NCI-H345 (cell line): ENCODE measurements around the gene DNAI4.
"Not testable (repeated sequence)": the region's sequence is repeated elsewhere in the genome, so short reads cannot be mapped to it uniquely, and the experiment has no call there.

Experiments
- DNase-seq: peaks from one replicate; lab custom pipeline; 2025; lab: John Stamatoyannopoulos, UW

Gene DNAI4

DNA sequence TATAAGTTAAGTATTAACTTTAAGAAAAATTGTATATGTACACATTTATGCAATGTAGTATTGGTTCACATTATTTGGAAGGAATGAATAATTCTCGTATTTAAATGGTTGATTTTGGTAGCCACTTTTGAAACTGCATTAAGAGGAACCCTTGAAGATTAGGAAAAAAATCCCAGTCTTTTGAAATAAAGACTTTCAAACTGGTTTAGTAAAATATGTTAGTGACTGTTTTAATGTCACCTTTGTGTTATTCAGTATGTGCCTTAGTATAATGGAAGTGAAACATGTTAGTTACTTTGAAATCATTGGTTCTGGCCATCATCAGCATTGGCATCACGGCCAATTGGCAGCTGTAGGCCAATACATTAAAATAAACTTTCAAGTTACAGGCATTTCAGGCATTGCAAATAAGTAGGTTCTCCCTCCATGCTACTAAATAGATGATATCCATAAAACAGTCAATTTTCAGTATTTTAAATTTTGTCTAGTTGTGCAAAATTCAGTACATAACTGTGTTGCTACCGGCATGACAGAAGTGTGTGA, 4.6 kb upstream of the DNAI4 start:
- no peak for DNase-seq

DNA sequence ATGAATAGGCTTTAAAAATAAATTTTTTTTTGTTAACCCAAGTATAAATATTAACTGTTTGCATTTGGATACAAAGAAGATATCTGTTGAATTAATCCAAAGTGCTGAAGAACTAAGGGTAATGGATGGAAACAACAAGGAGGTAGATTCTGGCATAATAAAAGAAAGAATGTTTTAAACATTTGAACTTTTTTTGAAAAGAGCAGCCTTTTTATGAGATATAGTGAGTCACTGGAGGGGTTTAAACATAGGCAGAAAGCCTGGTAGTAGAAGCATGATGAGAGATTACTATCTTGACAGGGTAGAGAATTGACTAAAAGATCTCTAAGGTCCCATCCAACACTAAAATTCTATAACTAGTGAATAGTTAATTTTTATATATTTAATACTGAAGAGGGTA, 2.9 kb upstream of the DNAI4 start:
- DNase-seq, result no peak

DNA sequence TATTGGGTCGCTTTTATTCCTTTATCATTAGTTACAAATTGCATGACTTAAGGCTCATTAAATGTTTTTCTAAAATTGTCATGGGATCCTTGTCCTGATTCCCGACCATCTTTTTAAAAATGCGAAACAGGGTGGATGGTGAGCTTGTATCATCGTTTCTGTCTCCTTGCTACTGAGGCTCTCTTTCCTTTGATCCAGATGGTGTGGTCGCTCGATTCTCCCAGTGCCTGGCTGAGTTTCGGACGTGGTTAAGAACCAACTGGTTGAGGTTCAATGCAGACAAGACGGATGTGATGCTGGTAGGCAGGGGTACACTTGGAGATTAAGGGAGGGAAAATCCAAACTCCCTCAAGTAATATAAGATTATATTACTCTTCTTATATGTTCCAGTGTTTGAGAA, 1.3 kb upstream of the DNAI4 start:
- no peak for DNase-seq

DNA sequence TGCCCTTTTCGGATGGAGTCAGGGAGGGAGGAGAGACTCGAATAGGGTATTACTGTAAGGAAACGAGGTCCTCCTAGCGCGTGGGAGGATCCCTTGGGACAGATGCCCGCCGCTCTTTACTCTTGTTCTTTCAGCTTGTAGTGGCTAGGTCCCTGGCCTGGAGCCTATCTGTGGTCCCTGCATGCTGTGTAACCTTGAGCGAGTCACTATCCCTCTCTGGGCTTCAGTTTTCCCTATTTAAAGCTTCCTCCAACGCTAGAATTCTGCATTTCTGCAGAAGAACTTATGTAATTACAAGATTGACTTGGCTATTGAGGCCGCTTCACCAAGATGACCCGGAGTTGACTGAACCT, 878 bp upstream of the DNAI4 start:
- DNase-seq, result no peak

DNA sequence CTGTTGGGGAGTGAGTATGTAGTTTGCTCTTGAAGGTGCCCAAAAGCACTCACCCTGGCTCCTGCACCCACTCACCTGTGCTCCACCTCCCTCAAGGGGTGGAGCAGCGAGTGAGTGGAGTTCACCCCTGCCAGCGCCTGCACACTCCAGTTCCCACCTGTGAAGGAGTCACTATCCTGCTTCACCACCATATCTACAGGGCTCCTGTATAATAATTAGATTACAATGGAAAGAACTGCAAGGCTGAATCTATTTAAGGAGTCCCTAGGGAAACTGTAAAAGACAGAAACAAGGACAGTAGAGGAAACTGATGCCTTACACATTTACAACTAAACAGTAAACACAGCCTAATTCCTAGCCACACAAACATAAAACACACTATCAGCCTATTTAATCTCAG, 4.1 kb downstream of the DNAI4 start:
- no peak for DNase-seq

DNA sequence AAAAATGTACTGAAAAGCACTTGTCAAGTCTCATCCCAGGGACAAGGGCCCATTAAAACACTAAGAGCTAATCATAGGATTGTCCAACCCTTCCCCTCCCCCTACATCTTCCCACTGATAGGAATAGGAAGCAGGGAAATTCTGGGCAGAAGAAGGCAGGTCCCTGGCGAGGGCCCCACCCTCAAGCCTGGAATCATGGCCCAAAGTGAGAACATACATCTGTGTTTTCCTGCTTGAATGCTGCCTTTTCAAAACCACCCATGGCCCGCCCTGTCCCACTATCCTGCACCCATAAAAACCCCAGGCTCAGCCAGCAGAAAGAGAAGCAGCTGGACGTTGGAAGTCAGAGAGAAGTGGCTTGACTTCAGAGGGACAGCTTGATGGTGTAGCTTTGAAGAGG, 4.8 kb downstream of the DNAI4 start:
- no peak for DNase-seq

DNA sequence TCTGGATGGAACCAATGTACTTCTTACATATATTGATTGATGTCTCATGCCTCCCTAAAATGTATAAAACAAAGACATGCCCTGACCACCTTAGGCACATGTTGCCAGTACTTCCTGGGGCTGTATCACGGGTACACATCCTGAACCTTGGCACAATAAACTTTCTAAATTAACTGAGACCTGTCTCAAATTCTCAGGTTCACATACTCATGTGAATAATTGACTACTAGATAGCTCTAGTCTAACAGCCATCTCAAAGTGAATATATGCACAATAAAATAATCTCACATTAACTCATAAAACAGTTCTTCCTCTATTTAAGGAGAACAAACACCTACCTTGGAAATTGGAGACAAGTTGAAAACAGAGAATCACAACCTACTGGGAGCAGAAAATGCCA, 5.6 kb downstream of the DNAI4 start:
- no peak for DNase-seq

DNA sequence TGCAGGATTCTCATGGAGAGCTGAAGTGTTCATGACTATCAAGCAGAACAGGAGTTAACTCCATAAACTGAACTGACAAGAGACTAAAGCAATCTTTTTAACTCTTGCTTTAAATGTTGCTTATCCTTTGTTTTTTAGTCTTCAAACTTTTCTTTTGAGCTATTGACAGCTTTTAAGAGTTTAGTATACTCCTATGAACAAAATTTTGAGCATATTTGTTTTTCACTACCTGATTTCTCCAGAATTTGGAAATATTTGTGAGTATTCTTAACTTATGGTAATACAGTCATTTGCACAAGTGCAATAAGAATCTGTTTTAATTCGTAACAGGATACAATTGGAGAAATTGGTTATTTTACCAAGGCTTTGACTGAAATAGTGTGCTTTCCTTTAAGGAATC, 7.2 kb downstream of the DNAI4 start:
- no peak for DNase-seq

DNA sequence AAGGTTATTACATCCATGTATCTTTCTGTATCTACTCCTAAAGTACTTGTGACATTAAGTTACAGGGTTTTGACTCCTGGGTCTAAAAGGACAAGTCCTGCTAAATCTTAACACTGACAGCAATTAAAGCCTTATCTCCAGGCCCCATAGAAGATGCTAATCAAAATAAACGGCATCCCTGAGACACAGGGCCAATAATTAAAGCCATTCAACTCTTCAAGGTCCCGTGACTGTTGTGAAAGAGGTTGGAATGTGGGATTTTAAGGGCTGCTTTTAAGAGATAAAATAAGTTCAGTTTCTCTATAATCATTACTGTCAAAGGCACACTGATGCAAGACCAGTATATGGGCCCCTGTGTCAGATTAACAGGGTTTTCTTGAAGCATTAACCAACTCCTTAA, 8.3 kb downstream of the DNAI4 start:
- DNase-seq, result no peak

DNA sequence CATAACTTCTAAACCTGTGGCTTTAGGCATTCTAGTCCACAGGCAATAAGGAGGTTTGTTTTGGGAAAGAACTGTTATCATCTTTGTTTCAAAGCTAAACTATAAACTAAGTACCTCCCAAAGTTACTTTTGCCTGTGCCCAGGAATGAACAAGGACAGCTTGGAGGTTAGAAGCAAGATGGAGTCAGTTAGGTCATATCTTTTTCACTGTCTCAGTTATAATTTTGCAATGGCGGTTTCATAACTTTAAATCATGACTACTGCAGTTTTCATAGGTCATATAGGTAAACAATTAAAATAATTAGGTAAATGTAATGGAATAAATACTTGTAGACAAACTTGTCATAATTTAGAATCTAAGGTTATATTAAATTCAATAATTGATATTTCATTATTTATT, 9.5 kb downstream of the DNAI4 start:
- DNase-seq, result not testable (repeated sequence)

DNA sequence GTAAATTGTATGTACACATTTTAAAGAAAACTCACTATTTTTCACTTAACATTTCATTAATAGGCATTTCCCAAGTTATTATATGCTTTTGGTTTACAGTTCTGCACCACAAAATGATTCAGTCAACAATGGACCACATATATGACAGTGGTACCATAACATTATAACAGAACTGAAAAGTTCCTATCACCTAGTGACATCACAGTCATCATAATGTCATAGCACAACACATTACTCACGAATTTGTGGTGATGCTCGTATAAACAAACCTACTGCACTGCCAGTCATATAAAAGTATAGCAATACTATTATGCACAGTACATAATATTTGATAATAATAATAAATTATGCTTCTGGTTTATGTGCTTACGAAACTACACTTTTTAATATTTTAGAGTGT, 30.9 kb downstream of the DNAI4 start:
- no peak for DNase-seq

DNA sequence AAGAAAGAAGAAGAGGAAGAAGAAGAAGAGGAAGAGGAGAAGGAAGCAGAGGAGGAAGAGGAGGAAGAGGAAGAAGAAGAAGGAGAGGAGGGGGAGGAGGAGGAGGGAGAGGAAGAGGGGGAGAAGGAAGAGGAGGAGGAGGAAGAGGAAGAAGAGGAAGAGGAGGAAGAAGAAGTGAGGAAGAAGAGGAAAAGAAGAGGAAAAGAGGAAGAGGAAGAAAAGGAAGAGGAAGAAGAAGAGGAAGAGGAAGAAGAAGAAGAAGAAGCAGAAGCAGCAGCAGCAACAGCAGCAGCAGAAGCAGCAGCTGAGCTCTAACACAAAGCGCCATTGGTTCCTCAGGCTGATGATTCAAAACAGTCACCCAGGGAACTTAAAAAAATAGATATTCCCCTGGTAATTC, 34.0 kb downstream of the DNAI4 start:
- DNase-seq, result no peak

DNA sequence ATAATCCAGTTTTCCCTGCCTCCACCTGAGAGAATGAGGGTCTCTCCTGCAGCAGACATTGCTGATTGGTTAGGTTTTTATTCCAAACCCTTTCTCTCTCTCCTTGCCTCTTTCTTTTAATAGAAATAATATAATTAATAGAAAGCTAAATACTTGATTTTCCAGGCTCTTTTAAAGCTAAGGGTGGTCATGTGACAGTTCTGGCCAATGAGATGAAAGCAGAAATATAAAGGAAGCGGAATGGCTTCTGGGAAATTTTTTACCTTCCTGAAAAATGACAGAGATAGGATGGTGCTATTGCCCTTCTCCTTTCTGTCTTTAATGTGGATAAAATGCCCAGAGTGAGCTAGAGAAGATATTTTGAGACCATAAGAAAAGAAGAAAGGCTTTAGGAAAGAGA, 35.6 kb downstream of the DNAI4 start:
- no peak for DNase-seq

DNA sequence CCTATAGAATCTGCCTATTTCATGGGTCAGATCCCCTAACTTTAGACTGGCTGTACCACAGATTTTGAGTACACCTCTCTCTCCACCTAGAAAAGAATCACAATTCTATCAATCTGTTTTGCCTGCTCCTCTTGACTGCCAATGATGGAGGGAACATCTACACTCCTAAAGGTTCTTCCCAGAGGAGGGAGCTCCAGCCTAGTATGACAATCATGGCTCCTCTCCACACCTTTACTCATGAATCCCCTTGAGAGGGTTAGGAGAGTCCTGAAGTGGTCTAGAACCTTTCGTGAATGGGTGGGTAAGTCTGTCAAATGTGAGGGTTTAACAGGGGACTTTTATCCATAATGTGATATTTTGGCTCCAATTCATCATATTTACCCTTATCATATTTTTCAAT, 48.0 kb downstream of the DNAI4 start:
- DNase-seq, result no peak

DNA sequence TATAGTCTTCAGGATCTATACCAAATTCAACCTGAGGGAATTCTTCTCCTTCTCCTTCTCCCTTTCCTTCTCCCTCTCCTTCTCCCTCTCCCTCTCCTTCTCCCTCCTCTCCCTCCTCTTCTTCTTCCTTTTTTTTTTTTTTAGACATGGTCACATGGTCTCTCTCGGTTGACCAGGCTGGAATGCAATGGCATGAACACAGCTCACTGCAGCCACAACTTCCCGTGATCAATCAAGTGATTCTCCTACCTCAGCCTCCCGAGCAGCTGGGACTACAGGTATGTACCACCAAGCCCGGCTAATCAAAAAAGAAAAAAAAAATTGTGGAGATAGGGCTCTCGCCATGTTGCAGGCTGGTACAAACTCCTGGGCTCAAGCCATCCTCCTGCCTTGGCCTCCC, 51.5 kb downstream of the DNAI4 start:
- DNase-seq, result no peak

DNA sequence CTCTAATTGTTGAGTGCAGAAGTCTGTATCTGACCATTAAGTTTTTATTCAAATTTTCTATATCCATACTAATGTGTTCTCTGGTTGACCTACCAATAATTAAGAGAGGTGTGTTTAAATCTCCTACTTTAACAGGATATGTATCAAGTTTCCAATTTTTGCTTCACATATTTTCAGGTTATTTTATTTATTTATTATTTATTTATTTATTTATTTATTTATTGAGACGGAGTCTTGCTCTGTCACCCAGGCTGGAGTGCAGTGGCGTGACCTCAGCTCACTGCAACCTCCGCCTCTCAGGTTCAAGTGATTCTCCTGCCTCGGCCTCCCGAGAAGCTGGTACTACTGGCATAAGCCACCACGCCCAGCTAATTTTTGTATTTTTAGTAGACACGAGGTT, 52.6 kb downstream of the DNAI4 start:
- not testable (repeated sequence) for DNase-seq

DNA sequence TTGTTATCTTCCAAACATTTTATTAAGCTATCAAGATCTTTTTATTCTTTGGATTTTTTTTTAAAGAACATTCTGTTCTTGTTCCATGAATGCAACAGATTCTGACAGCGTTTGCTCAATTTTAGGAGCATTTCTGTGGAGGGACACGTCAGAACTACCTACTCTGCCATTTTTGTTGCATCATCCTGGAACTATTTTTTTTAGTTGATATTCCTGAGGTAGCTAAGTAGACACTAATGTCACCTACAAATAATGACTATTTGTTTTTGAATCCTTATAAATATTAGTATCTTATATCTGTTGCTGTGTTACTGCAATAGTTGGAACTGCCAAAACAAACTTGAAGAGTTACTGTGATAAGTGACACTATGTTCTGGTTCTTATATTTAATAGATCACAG, 57.2 kb downstream of the DNAI4 start:
- no peak for DNase-seq

DNA sequence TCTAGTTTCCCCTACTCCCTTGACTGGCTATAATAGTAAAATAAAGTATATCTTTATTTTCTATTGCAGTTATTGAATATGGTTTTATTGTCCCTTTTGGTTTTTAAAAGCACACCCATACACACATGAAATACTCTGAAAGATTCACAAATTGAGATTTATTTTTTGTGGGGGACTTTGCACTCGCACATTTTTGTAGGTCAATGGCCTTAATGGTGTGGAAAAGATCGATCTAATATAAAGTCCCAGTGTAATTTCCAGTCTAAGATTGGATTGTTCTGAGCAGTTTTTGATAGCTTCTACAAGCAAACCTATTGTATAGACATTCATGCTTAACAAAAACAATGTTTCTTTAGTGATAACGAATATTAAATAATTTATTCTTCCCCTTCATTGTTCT, 64.1 kb downstream of the DNAI4 start:
- DNase-seq, result no peak

DNA sequence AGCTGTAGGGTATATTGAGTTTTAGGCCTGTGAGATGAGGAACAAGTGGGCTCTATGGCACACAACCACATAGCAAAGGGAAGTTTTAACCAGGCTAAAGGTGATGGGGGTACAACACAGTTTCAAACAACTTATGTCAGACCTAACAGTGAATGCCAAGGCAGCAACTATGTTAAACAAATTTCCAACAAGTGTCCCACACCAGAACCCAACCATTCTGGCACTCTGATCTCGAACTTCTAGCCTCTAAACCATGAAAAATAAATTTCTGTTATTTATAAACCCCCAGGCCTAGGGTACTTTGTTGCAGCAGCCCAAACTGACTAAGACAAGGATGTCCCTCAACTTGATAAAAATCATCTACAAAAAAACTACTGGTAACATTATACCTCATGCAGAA, 71.3 kb downstream of the DNAI4 start:
- DNase-seq, result no peak

DNA sequence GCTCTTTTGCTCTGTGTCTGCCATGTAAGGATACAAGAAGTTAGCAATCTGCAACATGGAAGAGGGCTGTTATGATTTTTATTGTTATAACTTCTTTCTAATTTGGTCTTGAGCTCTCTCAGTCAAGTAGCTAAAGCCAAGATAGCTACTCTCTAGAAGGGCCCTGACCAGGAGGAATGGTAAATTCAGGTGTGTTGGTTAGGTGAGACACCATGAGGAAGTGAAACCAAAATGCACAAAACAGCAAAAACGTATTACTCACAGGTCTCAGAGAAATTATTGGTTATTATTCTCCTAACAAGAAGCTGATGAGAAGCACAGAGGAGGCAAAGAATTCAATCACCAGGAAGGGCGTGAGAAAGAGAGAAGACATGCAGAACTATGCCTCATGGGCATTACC, 71.8 kb downstream of the DNAI4 start:
- no peak for DNase-seq

DNA sequence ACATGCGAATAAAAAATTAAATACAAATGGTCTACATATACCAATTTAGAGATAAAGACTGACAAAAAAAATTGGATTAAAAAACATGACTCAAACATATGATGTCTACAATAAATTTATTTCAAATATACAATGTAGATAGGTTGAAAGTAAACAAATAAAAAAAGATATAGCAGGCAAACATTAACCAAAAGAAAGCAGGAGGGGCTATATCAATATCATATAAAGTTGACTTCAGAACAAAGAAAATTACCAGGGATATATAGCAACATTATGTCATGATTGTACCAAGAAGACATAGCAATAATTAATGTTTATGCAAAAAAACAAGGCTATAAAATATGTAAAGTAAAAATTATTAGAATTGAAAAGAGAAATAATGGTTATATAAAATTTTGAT, 73.7 kb downstream of the DNAI4 start:
- no peak for DNase-seq

DNA sequence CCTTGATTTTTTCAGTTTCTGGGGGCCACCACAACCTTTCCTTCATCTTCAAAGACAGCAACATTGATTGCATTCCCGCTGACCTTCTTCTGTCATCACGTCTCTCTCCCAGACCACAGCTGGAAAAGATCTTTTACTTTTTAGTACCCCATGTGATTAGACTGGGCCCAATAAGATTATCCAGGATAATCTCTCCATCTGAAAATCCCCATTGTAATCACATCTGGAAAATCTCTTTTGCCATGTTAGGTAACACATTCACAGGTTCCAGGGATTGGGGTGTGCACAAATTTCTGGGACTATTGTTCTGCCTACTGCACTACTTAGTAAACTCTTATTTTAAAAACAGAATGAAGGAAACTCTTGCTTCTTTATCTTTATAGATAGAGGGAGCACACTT, 76.5 kb downstream of the DNAI4 start:
- DNase-seq, result no peak

DNA sequence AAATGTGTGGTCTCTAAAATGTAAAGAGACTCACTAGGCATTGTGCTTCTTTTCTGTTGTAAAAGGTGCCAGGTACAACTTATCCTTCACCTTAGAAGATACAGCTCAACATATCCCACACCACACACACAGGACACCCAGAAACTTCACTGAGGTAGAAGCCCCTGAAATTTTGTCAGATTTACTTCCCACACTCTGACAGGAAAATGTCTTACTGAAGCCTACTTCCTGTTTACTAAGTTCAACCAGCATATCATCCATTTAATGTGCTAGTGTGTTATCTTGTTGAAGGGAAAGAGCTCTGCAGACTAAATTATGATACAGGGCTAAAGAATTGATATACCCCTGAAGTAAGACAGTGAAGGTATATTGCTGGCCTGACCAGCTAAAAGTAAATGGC, 83.7 kb downstream of the DNAI4 start:
- no peak for DNase-seq

DNA sequence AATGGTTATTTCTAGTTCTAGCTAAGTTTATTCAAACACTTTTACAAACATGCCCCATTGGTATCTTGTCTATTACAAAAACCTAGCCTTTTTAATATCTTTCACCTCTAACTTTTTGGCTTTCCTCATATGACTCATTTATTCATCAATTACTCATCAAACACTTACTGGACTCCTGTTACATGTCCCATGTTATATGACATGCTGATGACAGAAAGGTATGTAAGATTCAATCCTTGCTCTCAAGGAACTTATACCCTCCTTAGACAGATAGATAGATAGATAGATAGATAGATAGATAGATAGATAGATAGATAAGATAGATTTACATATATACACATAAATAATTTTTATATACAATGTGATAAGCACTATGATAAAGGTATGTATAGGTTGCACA, 89.7 kb downstream of the DNAI4 start:
- DNase-seq, result no peak

DNA sequence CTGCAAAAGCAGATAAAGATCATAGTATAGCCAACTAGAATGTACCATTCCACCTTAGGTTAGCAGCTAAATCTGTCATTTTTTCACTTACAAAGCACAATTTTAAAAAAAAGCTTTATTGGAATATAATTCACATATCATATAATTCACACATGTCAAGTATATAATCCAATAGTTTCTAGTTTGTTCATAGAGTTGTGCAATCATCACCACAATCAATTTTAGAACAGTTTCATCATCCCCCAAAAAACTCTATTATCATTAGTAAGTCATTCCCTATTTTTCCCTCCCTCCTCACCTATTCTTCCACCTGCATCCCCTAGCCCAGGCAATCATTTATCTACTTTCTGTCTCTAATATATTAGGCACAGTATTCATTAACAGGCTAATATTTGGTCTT, 91.5 kb downstream of the DNAI4 start:
- DNase-seq, result no peak
